HG03439 (cell line): ENCODE results near the gene PTPN2.
A peak's percentile ranks its signal among the peaks of the same experiment; 100 is the strongest.
"Not testable (repeated sequence)": the region's sequence is repeated elsewhere in the genome, so short reads cannot be mapped to it uniquely, and the experiment has no call there.

Experiments
- ATAC-seq: cut with Tn5 transposase; IDR thresholded peaks from one replicate; pipeline ENCODE4 v1.9.1; 2021; ENCODE audit warnings: mild to moderate bottlenecking, moderate library complexity; ENCODE audit not compliant: unreplicated experiment

Gene PTPN2

DNA sequence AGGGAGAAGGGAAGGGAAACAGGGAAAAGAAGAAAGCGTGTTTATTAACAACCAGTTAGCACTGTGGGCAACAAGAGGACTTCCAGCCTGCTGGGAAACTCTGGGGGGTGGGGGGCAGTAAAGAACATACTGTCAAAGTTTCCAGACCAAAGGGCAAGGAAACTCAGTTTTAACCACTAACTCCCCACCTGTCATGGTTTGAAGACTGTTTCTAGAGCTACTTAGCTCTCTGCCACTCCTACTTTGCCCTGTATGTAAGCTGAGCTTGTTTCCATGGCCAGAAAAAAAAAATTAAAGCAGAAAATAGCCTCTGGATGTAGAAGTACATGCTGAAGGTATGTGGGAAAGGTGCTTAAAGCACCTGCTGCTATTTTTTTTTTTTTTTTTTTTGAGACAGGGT, 11.0 kb upstream of the PTPN2 start:
- no peak for ATAC-seq

GRCh38 chr18:12891561-12891960, 7.5 kb upstream of the PTPN2 start:
- no peak for ATAC-seq

DNA sequence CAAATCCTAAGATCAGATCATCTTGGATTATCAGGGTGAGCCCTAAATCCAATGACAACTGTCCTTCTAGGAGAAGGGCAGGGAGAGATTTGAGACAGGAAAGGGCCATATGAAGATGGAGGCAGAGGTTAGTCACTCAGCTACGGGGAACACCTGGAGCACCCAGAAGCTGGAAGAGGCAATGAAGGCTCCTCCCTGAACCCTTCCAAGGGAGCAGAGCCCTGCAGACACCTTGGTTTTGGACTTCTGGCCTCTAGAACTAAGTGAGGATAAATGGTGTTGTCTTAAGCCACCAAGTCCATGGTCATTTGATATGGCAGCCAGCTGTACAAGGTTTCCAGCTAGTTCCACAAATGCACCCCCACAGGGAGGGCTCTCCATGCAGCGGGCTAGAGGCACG, 6.9 kb upstream of the PTPN2 start:
- ATAC-seq: no peak

GRCh38 chr18:12886498-12887126, 2.6 kb upstream of the PTPN2 start:
- no peak for ATAC-seq

DNA sequence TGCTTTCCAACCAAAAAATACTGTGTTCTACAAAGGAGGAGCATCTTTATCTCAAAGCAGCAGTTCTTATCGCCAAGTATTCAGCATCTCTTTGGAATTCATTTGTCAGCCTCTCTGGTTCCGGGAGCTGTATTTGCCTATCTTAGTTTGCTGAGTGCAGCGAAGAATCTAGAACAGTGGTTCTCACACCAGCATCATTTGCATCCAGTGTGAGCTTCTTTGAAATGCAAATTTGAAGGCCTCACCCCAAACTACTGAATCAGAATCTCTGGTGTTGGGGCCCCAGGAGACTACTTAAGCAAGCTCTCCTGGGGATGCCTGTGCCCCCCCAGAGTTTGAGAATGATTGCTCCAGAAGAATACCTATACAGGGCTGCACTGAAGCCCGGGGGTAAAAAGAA, 1.5 kb upstream of the PTPN2 start:
- no peak for ATAC-seq

- no peak for ATAC-seq
Measured at GRCh38 chr18:12884406-12885323, 628 bp upstream of the PTPN2 start.

GRCh38 chr18:12883372-12883683, 709 bp downstream of the PTPN2 start:
- peak; percentile 12 for ATAC-seq

DNA sequence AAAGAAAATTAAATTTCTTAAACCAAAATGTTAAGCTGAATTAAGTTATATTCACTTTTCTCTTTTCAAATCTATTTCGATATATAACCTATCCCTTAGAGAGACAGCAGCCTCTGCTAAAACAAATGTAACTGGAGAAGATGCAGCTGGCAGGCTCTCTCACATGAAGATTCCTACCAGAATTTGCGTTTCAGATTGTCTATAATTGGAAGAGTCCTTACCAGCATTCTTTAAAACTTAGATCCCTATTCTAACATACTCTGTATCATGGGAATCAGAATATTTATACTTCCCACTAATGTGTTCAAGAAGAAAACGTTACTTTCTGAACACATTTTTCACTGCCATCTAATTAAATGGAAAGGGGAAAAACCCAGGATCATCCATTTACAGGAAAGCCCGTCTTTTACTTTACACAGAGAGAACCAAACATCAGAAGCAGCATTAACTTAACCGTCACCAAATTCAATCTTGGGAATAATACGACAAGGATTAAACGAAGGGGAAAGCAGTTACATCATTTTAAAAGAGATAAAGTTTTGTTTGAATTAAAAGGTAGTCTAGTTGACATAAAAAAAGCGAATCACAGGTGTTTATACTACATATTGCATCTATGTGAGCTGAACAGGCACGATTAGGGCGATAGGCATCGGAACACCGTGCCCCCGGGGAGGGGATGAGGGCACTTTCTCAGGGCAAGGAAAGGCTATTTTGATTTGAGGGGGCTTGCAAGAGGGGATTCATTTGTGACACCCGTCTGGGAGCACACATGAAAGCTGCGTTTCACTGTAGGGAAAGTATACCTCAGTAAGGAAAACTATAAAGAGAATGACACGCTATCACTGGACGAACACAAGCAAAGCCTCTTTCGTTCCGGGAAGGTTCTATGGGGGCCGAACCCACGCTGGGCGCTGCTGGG, 1.3 kb downstream of the PTPN2 start:
- no peak for ATAC-seq

DNA sequence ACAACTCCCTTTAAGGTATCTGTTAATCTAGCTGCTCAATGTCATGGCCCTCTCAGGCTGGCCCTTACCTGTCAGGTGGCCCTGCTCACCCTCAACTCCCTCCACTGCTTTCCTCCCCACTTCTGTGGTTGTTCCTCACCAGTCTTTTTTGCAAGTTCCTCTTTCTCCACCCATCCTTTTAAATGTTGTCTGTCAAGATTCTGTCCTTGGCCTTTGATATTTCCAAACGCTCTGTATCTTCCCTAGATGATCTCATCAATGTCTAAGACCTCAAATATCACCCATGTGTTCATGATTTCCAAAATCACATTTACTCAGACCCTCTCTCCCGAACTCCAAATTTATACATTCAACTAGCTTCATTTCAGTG, 3.5 kb downstream of the PTPN2 start:
- no peak for ATAC-seq

DNA sequence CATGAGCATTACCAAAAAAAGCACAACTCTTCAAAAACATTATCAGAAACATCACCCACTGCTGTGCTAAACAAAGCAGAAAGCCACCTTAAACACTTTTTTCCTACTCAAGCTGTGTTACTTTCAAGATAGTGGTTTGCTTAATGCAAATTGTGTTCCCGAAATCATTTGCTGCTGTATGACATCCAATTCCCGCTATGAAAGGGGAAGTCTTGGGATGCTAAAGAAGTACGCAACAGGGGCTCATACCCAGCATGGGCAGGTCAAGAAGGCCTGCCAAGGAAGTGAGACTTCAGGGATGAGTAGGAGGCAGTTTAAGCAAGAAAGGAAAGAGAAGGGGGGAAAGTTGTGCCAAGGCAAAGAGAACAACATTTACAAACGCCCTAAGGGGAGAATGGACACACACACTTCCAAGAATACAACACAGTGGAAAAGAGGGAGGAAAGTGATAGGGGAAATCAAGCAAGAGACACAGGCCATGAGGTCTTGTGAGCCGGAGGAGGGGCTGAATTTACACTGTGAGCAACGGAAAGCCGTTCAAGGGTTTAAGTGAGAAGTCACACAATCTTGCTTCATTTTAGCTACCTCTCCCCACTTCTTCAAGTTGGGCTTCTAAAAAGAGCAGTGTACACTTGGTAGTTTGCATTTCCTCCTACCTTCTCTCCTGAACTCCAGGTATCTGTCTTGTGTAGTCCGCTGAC, 4.0 kb downstream of the PTPN2 start:
- ATAC-seq: no peak

DNA sequence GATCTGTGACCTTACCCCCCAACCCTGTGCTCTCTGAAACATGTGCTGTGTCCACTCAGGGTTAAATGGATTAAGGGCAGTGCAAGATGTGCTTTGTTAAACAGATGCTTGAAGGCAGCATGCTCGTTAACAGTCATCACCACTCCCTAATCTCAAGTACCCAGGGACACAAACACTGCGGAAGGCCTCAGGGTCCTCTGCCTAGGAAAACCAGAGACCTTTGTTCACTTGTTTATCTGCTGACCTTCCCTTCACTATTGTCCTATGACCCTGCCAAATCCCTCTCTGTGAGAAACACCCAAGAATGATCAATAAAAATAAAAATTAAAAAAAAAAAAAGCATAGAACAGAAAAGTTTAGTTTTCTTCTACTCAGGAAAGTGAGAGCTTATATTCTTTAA, 9.0 kb downstream of the PTPN2 start:
- ATAC-seq: not testable (repeated sequence)

- ATAC-seq: not testable (repeated sequence)
Measured at GRCh38 chr18:12873961-12874567, 10.0 kb downstream of the PTPN2 start.

GRCh38 chr18:12872408-12872807, 11.6 kb downstream of the PTPN2 start:
- ATAC-seq: no peak

GRCh38 chr18:12868576-12868975, 15.5 kb downstream of the PTPN2 start:
- ATAC-seq: no peak

DNA sequence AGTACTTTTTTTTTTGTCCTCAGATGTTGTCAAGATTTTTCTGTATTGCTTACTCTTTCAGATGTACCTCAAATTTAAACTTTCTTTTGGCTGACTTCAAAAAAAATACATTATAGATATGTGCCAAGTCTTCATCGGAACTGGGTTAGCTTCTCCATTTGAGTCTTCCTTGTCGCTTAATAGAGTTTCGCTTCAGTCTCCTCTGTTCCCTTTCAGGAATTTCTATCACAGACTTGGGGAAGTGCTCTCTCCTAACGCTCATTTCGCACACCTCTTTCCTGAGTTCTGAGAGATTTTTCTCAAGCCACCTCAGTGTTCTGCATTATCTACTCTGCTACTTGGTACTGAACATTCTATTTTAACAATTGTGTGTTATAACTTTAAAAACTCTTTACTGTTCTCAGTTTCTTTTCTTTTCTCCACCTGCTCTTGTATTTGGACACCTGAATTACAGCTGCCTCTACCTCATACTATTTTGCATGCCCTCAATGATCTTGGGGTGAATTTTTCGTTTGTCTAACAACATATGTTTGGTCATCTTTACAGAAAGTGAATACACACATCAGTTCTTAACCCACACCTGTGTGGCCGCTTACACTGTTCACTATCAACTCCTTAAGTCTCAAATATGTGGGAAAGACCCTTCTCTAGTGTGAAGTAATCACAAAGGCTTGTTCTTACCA, 16.5 kb downstream of the PTPN2 start:
- ATAC-seq: no peak

- no peak for ATAC-seq
Measured at GRCh38 chr18:12863687-12864216, 20.3 kb downstream of the PTPN2 start.

- no peak for ATAC-seq
Measured at GRCh38 chr18:12862874-12863482, 21.1 kb downstream of the PTPN2 start.

GRCh38 chr18:12862467-12862866, 21.6 kb downstream of the PTPN2 start:
- no peak for ATAC-seq

GRCh38 chr18:12861637-12862036, 22.4 kb downstream of the PTPN2 start:
- no peak for ATAC-seq
